DLD1 (cell line): ENCODE data around the gene MUC15.

ENCODE experiments used
- in situ Hi-C: cut with HindIII; loops from 2 replicates; pipeline ENCODE4 v1.10.0; 2017; ENCODE audit warnings: low sequenced_read_pairs

The MUC15 gene

GRCh38 chr11:26578998-26579661 is 7.1 kb upstream of the MUC15 start:
- in situ Hi-C loops = no loop called here

GRCh38 chr11:26575946-26576345 is 3.9 kb upstream of the MUC15 start:
- in situ Hi-C loops = no loop called here

- in situ Hi-C loops = no loop called here
These were observed 1.8 kb upstream of the MUC15 start for GRCh38 chr11:26573896-26574295.

DNA sequence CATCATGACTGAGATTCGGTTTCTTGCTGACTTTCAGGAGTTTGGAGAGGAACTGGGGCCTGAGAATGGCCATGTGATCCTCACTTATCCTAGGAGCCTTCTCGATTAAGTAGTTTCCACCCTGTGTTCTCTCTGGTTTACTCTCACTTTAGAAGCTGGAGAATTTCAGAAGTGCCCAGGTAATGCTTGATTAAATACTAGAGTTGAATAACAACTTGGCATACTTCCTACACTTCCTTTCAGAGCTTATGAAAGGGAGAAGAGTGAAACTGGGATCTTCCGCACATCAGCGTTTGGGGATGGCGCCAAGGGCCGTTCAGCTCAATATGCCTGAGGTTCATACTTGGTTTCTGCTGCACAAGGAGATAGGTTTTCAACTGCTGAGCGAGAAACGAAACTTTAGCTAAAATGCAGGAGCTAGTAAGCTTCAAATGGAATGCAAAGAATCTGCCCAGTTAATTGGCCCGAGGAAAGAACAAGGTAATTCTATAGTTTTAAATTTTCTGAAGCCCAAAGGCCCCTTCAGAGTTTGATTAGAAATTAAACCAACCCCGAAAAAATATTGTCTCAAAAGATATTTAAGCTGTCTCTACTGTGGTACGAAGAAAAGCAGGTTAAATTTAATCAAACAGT is 823 bp upstream of the MUC15 start:
- in situ Hi-C loops = no loop called here

GRCh38 chr11:26569646-26570045 is 2.4 kb downstream of the MUC15 start:
- in situ Hi-C loops = no loop called here

- in situ Hi-C loops = no loop called here
These were observed 13.9 kb downstream of the MUC15 start for GRCh38 chr11:26558190-26558589.

- in situ Hi-C loops = no loop called here
These were observed 14.4 kb downstream of the MUC15 start for GRCh38 chr11:26557666-26558065.

- in situ Hi-C loops = no loop called here
These were observed 15.5 kb downstream of the MUC15 start for GRCh38 chr11:26556582-26556981.

GRCh38 chr11:26554455-26554854 is 17.6 kb downstream of the MUC15 start:
- in situ Hi-C loops = no loop called here

DNA sequence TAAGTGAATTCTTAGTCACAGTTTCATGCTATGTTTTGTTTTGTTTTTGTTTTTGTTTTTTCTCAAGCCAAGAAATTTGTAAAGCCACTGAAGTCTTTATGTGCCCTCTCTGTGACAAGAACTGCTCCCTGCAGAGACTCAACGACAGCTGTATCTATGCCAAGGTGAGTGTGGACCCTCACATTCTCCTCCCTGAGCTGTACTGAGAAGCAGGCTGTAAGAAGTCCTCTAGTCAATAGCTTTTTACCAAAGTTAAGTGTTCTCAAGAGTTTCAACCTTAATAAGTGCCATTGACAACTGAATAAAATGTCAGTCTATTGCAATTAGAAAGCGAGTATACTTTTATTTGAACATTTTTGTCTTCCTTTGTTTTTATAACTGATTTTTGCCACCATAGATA is 18.9 kb downstream of the MUC15 start:
- in situ Hi-C loops = no loop called here

DNA sequence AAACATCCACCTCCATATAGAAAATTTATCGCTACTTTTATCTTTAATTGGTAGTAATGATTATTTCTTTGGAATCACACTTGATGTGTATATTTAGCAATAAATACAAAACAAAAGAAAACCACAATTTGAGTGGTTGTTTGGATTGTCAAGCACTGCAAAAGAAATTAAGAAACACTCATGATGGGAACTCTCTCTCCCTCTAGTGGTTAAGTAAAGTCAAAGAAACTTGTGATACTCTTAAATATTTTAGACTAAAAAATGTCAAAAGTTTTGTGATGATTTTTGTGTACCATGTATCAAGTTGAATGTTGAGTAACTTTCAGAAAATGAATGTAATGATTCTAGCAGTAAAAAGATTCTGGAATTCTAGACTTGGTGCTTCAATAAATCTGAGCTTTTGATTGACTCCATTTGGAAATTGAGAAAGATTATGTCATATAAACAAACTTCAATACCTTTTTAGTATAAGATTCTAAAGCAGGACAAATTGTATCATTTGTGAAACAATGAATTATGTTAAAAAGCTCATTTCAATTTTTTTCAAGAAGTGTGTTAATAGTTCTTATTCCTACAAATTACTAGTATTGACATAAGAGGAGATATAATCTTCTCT is 20.8 kb downstream of the MUC15 start:
- in situ Hi-C loops = no loop called here

DNA sequence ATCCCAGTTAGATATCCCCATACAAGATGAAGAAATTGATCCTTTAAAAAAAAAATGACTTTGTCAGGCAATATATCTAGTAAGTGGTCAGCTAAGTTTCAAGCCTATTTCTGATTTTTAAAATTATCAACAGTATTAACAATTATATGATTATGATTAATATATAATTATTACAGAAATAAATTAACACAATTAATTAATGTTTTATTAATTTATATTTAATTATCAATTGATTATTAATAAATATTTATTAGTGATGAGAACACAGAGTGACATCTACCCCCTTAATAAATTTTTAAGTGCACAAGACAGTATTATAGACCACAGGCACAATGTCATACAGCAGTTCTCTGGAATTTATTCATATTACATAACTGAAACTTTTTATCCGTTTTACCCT is 22.0 kb downstream of the MUC15 start:
- in situ Hi-C loops = no loop called here

DNA sequence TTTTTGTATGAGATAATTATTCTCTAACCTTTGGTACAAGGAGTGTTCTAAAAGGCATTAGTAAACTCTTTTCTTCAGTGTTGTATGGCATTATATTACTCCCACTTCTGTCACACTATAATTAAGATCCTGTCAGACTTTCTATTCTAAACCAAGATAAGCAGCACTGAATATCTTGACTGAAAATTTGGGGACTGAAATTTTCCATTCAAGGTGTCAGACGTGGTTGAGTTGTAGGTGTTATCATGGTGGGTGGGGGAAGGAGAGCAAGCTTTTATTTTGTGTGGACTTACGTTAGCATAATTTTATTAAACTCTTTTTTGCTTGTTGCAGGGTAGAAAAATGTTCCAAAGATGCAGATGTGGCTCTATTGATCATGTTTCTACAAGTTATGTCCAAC is 22.9 kb downstream of the MUC15 start:
- in situ Hi-C loops = no loop called here

GRCh38 chr11:26541870-26542269 is 30.2 kb downstream of the MUC15 start:
- in situ Hi-C loops = no loop called here

GRCh38 chr11:26539517-26539916 is 32.5 kb downstream of the MUC15 start:
- in situ Hi-C loops = no loop called here

- in situ Hi-C loops = no loop called here
These were observed 34.7 kb downstream of the MUC15 start for GRCh38 chr11:26537341-26537740.

DNA sequence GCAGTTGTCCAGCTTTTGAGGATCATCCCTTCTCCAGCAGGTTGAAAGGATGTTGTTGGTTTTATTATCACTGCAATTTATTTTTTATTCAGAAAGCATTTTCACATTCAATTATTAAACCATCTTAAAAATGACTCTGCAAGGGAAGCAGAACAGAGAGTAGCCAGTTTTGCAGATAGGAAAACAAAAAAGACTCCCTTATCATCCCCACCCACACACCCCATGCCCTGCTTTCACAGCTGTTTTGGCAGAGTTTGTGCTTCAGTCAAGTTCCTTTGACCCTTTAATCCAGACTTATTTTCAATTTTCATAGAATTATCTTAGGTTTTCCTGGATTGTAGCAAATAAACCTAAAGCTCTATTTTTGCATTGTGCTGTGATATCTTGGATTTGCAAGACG is 44.4 kb downstream of the MUC15 start:
- in situ Hi-C loops = no loop called here

GRCh38 chr11:26522912-26523610 is 49.0 kb downstream of the MUC15 start:
- in situ Hi-C loops = no loop called here

- in situ Hi-C loops = no loop called here
These were observed 52.6 kb downstream of the MUC15 start for GRCh38 chr11:26519469-26519868.

- in situ Hi-C loops = no loop called here
These were observed 59.9 kb downstream of the MUC15 start for GRCh38 chr11:26512196-26512595.

DNA sequence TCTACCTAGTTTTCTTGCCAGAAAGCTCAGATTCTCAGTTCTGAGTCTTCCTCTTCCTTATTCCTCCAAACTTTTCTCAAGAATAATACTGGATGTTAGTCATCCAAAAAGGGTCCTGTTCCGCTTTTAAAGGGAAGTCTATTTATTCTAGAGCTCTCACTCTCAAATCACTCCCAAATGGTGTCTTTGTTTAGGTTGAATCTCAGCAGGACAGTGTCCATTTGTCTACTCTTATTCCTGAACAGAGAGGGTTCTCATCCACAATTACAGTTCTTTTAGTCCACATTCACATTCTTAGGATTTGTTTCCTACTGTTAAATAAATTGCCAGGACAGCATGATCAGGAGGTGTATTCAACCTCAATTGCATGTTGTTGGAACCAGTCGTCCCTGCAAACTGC is 61.3 kb downstream of the MUC15 start:
- in situ Hi-C loops = no loop called here

- in situ Hi-C loops = no loop called here
These were observed 61.9 kb downstream of the MUC15 start for GRCh38 chr11:26510164-26510563.
